H9 (cell line): ENCODE data around the gene HDAC5. TPM values are rescaled to one million over a fixed set of nuclear protein-coding genes. Genes with fewer than 3 reads are reported as not detected.

Source experiments
- DNase-seq: peaks from one replicate; pipeline ENCODE4 v3.0.0-alpha.2; 2017
- H2AFZ ChIP-seq: one replicate; pipeline ENCODE4 v1.6.1; 2013; ENCODE audit warnings: mild to moderate bottlenecking, low read length, control low read depth, moderate library complexity
- H2AK5ac ChIP-seq: 2 replicates; pipeline ENCODE4 v1.6.1; 2013; ENCODE audit warnings: low read length, control low read depth, mixed read lengths; ENCODE audit not compliant: insufficient read length
- H2BK120ac ChIP-seq: one replicate; pipeline ENCODE4 v1.6.1; 2013; ENCODE audit warnings: low read depth, mild to moderate bottlenecking, low read length, control low read depth, inconsistent platforms; ENCODE audit not compliant: poor library complexity, severe bottlenecking
- H2BK12ac ChIP-seq: 2 replicates; pipeline ENCODE4 v1.6.1; 2013; ENCODE audit warnings: low read length, control low read depth, mixed read lengths, low read depth; ENCODE audit not compliant: insufficient read length
- H2BK15ac ChIP-seq: 2 replicates; pipeline ENCODE4 v1.6.1; 2013; ENCODE audit warnings: low read depth, low read length, control low read depth
- H2BK20ac ChIP-seq: one replicate; pipeline ENCODE4 v1.6.1; 2013; ENCODE audit warnings: low read depth, mild to moderate bottlenecking, low read length, control low read depth, inconsistent platforms; ENCODE audit not compliant: poor library complexity, severe bottlenecking
- H2BK5ac ChIP-seq: 2 replicates; pipeline ENCODE4 v1.6.1; 2013; ENCODE audit warnings: low read length, control low read depth, mixed read lengths; ENCODE audit not compliant: insufficient read length
- H3K14ac ChIP-seq: 2 replicates; pipeline ENCODE4 v1.6.1; 2013; ENCODE audit warnings: low read length, control low read depth; ENCODE audit not compliant: insufficient read depth
- H3K18ac ChIP-seq: 2 replicates; pipeline ENCODE4 v1.6.1; 2013; ENCODE audit warnings: low read depth, mild to moderate bottlenecking, mixed read lengths, low read length, control low read depth; ENCODE audit not compliant: insufficient read length
- H3K23ac ChIP-seq: 2 replicates; pipeline ENCODE4 v1.6.1; 2013; ENCODE audit warnings: low read length, control low read depth, mixed read lengths, low read depth; ENCODE audit not compliant: insufficient read length
- H3K23me2 ChIP-seq: 2 replicates; pipeline ENCODE4 v1.6.1; 2013; ENCODE audit warnings: low read depth, mild to moderate bottlenecking, mixed read lengths, low read length, control low read depth; ENCODE audit not compliant: insufficient read length, poor library complexity, severe bottlenecking
- H3K27ac ChIP-seq: 2 replicates; pipeline ENCODE4 v1.5.1; 2013; ENCODE audit warnings: low read length, control low read depth, mixed read lengths, low read depth; ENCODE audit not compliant: insufficient read length
- H3K27me3 ChIP-seq: 2 replicates; pipeline ENCODE4 v1.6.1; 2013; ENCODE audit warnings: low read length, control low read depth, inconsistent platforms; ENCODE audit not compliant: insufficient read depth
- H3K4ac ChIP-seq: 2 replicates; pipeline ENCODE4 v1.6.1; 2013; ENCODE audit warnings: low read depth, mild to moderate bottlenecking, control low read depth, inconsistent platforms, low read length, moderate library complexity
- H3K4me1 ChIP-seq: 2 replicates; pipeline ENCODE4 v1.6.1; 2013; ENCODE audit warnings: low read length, control low read depth, inconsistent platforms; ENCODE audit not compliant: insufficient read depth
- H3K4me2 ChIP-seq: 2 replicates; pipeline ENCODE4 v1.6.1; 2013; ENCODE audit warnings: low read length, control low read depth, mixed read lengths; ENCODE audit not compliant: insufficient read length, insufficient read depth
- H3K56ac ChIP-seq: 2 replicates; pipeline ENCODE4 v1.6.1; 2013; ENCODE audit warnings: low read depth, mild to moderate bottlenecking, mixed read lengths, low read length, control low read depth; ENCODE audit not compliant: insufficient read length
- H3K79me1 ChIP-seq: 2 replicates; pipeline ENCODE4 v1.6.1; 2013; ENCODE audit warnings: low read depth, mild to moderate bottlenecking, moderate library complexity, low read length, control low read depth, inconsistent platforms; ENCODE audit not compliant: insufficient read depth, poor library complexity, severe bottlenecking
- H3K79me2 ChIP-seq: 2 replicates; pipeline ENCODE4 v1.6.1; 2013; ENCODE audit warnings: low read length, control low read depth, inconsistent platforms; ENCODE audit not compliant: insufficient read depth
- H3K9ac ChIP-seq: 2 replicates; pipeline ENCODE4 v1.6.1; 2013; ENCODE audit warnings: low read length, control low read depth, mixed read lengths; ENCODE audit not compliant: insufficient read length; ENCODE audit errors: extremely low read depth
- H3K9me3 ChIP-seq: one replicate; pipeline ENCODE4 v1.6.1; 2013; ENCODE audit warnings: low read depth, low read length, inconsistent platforms; ENCODE audit not compliant: control insufficient read depth
- H3T11ph ChIP-seq: one replicate; pipeline ENCODE4 v1.6.1; 2013; ENCODE audit warnings: mild to moderate bottlenecking, low read length, control low read depth, inconsistent platforms
- H4K20me1 ChIP-seq: one replicate; pipeline ENCODE4 v1.6.1; 2013; ENCODE audit not compliant: control insufficient read depth, insufficient read length, insufficient read depth
- H4K5ac ChIP-seq: 2 replicates; pipeline ENCODE4 v1.6.1; 2013; ENCODE audit warnings: low read depth, mild to moderate bottlenecking, mixed read lengths, low read length, control low read depth; ENCODE audit not compliant: insufficient read length
- H4K8ac ChIP-seq: replicated peaks from 2 replicates; pipeline ENCODE4 v1.6.1; 2013; ENCODE audit warnings: low read length, control low read depth, mixed read lengths, low read depth; ENCODE audit not compliant: insufficient read length
- H4K91ac ChIP-seq: 2 replicates; pipeline ENCODE4 v1.6.1; 2013; ENCODE audit warnings: low read depth, mild to moderate bottlenecking, moderate library complexity, mixed read lengths, low read length, control low read depth; ENCODE audit not compliant: insufficient read length
- H3K27ac Mint-ChIP-seq, 3 experiments: 2 replicates in 2 of 3; 3 replicates in 1 of 3; pipeline ENCODE4 v1.8.0; 2020 to 2021; ENCODE audit warnings: mixed read lengths in 3 of 3, mild to moderate bottlenecking in 1 of 3, moderate library complexity in 1 of 3
- H3K27me3 Mint-ChIP-seq: 2 replicates; pipeline ENCODE4 v1.8.0; 2021; ENCODE audit warnings: low read depth, mild to moderate bottlenecking, moderate library complexity, mixed read lengths
- H3K36me3 Mint-ChIP-seq, 3 experiments: 2 replicates in 2 of 3; 3 replicates in 1 of 3; pipeline ENCODE4 v1.8.0; 2020 to 2021; ENCODE audit warnings: low read depth in 3 of 3, mixed read lengths in 3 of 3; ENCODE audit not compliant: insufficient read depth in 1 of 3
- H3K4me1 Mint-ChIP-seq, 2 experiments: 2 replicates each; pipeline ENCODE4 v1.8.0; 2020; ENCODE audit warnings: mixed read lengths in 2 of 2
- H3K4me3 Mint-ChIP-seq, 2 experiments: 2 replicates in 1 of 2; 3 replicates in 1 of 2; pipeline ENCODE4 v1.8.0; 2020 to 2021; ENCODE audit warnings: mild to moderate bottlenecking in 2 of 2, mixed read lengths in 2 of 2, moderate library complexity in 1 of 2
- H3K9me3 Mint-ChIP-seq, 2 experiments: 2 replicates in 1 of 2; 3 replicates in 1 of 2; pipeline ENCODE4 v1.8.0; 2020; ENCODE audit warnings: mild to moderate bottlenecking in 2 of 2, mixed read lengths in 2 of 2, moderate library complexity in 1 of 2
- CTCF ChIP-seq: fragments of 200-600 bp; sonication (generic); conservative IDR thresholded peaks from 3 replicates; pipeline ENCODE4 v1.8.0; 2021; ENCODE audit warnings: antibody characterized with exemption, mild to moderate bottlenecking
- WGBS: extraction: QIAGEN DNeasy Blood & Tissue Kit; methylation state at CpG from one replicate; pipeline ENCODE4 v1.1.7; 2013; ENCODE audit warnings: missing lambda C conversion rate, low lambda C conversion rate, mixed read lengths; ENCODE audit not compliant: insufficient read length; ENCODE audit errors: extremely low coverage; 5-methylcytosine and 5-hydroxymethylcytosine counted together
- total RNA-seq: library from RNA; stranded (reverse); gene quantifications from 2 replicates; pipeline ENCODE4 v1.2.1, GENCODE V29; 2021

Gene HDAC5
- total RNA-seq, 1 experiment from 2014 or later = 39.5 TPM

GRCh38 chr17:44033861-44034408 lies 89.5 kb downstream of the HDAC5 start:
- Mint-ChIP-seq H3K27ac (no peak overlapping the region; a peak in 1 of 7 replicates), H3K4me1 (no peaks in the 10 kb centered on the region), H3K4me3 (no peak overlapping the region), H3K36me3 (peaks cover 30 to 77% (median 67%) of the 10 kb centered on the region in 3 experiments; a peak in 6 of 7 replicates), H3K9me3 (no peaks in the 10 kb centered on the region), H3K27me3 (no peaks in the 10 kb centered on the region)
- Histone ChIP-seq H2BK120ac (no peak overlapping the region), H3K27me3 (no peaks in the 10 kb centered on the region), H3K23ac (no peak overlapping the region), H3K27ac (no peak overlapping the region), H3K4me1 (no peaks in the 10 kb centered on the region), H3K23me2 (no peaks in the 10 kb centered on the region), H3K4ac (no peak overlapping the region), H2BK12ac (no peak overlapping the region), H2BK20ac (no peak overlapping the region), H3K79me1 (no peaks in the 10 kb centered on the region), H3K79me2 (no peaks in the 10 kb centered on the region), H3T11ph (no peak overlapping the region), H3K14ac (no peak overlapping the region), H2BK5ac (no peak overlapping the region), H3K4me2 (no peak overlapping the region), H2BK15ac (no peak overlapping the region), H4K20me1 (no peaks in the 10 kb centered on the region), H2AFZ (no peak overlapping the region), H4K8ac (no peak overlapping the region), H2AK5ac (no peak overlapping the region), H3K9me3 (no peaks in the 10 kb centered on the region), H4K91ac (no peak overlapping the region), H4K5ac (no peak overlapping the region), H3K18ac (no peak overlapping the region), H3K56ac (no peak overlapping the region), H3K9ac (no peak overlapping the region)
- no peak for TF ChIP-seq CTCF
- no peak for DNase-seq
- no CpG with 5 or more reads among the region's 3 CpGs for WGBS
